Hindlimb muscle (tissue), 1 donor: Measurements from ENCODE around the gene VSIG2. TPM values are rescaled to one million over a fixed set of nuclear protein-coding genes. Genes with fewer than 3 reads are reported as not detected.
A peak's percentile ranks its signal among the peaks of the same experiment; 100 is the strongest.

ENCODE experiments used
- DNase-seq: peaks from one replicate; pipeline ENCODE4 v3.0.0-alpha.2; 2013
- polyA plus RNA-seq: library from polyadenylated mRNA; unstranded; fragments of 120-200 nt; gene quantifications from one replicate; pipeline ENCODE4 v1.2.1, GENCODE V29; 2013; ENCODE audit not compliant: insufficient read length

Gene VSIG2
- polyA plus RNA-seq, 1 donor, result 1.0 TPM

DNA sequence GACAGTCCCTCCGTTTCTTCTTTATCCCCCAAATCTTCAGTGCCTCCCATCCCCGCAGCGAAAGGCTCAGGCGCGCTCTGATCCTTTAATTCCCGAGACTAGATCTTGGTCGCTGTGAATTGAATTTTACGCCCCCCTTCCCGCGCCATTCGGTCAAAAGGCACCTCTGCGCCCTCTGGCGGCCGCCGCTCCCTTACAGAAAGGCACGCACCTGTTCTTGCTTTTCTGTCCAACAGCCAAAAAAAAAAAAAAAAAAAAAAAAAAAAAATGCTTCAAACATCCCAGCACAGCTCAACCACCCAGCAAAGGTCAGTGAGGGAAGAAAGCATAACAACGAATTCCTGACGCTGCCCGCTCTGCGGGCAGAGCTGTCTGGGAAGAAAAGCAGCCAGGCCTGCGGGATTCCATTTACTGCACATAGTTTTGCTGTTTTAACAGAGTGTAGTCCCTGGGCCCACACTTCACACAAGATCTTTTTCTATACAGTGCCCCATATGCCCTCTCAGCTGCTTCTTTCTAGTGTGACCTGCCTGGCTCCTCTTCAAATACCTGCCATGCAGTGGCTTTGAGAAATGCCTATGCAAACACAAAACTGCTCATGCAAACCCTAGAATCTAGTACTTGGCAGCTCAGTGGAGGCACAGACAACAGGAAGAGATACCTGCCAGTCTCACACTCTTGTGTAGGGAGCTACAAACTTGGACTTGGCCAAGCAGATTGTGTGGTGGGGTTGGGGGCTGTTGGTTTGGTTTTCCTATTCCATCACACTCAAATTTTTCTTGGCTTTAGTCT is 11.3 kb upstream of the VSIG2 start:
- peak; percentile 79 for DNase-seq

DNA sequence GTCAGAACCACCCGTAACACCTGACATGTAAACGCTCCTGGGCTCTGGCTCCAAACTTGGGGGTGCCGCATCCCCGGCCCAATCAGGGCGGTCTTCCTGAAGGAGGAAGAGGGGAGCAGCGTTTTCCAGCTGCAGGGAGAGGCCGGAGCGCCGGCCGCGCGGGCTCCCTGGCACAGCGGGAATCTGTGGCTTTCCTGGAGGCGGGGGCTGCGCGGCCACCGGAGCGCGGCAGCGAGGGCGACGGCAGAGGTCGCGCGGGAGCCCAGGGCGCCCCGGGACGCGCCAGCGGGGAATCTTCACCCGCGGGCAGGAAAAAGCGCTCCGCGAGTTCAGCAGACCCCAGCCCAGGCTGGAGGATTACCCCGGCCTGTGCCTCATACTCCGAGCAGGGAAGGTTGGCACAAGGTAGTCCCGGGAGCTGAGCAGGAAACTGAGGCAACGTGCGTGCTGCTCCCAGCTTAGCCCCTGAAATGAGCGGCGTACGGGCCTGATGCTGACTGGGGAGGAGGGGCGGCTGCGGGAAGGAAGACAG is 10.6 kb upstream of the VSIG2 start:
- no peak for DNase-seq

DNA sequence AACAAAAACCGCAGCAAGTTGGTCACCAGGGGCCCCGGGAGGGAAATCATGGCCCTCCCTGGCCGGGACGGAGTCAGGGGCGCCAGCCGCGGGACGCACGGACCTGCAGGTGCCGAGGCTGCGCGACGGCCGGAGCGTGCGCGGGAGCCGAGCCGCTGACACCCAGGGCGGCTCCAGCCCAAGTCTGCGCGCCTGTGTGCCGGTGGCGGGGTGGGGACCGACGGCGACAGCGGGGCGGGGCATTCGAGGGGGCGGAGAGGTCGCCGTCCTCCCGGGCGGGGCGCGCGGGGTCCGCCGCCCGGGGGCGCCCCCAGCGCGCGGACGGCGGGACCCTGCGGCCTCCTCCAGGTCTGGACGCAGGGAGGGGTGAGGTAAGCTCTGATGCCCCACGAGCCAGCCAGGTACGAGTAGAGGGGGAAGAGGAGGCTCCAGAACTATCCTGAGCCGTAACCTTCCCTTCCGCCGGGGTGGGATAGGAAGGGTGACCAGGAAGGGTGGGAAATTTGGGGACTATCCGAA is 10.1 kb upstream of the VSIG2 start, which contains the start of gene ESAM:
TSS of gene ESAM (minus strand) at position 186 of the 519 bp plus-strand sequence. CDS start at position 50, 136 bp downstream.
- no peak for DNase-seq

DNA sequence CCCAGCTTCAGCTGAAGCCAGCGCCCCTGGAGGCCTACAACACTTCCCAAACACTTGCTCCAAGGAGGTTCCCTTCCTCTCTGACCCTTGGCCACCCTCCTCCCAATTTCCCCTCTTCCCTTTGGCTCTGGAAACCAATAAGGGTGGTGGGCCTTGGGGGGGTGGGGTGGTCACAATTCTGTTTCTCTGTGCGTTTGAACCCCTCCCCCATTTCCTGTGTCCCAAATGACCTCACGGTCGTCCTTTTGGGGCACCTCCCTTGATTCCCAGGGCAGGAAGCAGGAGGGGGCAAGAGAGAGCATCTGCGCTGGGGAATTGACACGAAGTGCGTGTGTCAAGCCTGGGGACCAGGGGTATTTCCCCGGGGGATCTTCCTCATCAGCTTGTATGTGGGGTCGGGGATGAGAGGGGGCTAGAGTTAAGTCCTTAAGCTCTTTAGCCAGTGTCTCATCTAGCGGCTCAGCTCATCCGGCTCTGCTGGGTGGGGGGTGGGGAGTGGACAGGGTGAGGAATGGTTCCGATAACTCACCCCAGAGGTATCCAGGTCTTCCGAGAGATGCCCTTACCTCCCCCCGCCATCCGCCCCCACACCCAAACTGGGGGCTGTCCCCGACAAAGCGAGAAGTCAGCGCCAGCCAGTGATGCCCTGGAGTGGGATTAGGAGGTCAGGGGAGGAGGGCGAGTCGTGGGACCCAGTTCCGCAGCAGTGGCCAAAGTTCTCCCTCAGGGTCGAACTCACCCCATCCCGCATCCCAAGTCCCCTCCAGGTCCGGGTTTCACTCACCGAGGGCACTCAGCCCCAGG is 9.4 kb upstream of the VSIG2 start:
- no peak for DNase-seq

DNA sequence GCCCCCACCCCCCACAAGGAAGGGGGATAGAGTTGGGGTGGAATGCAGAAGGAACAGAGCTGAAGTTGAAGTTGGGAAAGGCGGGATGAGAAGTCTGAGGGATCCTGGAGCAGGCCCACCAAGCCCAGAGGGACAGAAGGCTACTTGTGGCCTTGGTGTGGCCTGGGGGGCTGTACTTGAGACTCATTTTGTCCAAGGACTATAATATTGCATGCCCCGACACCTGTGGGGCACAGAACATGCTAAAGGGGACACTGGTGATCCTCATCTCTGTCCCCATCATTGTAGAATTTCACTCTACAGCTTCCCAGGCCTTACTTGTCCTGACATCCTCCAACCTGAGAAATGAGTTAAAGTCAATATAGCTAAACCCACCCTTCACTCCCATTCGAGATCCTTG is 8.8 kb upstream of the VSIG2 start:
- no peak for DNase-seq

DNA sequence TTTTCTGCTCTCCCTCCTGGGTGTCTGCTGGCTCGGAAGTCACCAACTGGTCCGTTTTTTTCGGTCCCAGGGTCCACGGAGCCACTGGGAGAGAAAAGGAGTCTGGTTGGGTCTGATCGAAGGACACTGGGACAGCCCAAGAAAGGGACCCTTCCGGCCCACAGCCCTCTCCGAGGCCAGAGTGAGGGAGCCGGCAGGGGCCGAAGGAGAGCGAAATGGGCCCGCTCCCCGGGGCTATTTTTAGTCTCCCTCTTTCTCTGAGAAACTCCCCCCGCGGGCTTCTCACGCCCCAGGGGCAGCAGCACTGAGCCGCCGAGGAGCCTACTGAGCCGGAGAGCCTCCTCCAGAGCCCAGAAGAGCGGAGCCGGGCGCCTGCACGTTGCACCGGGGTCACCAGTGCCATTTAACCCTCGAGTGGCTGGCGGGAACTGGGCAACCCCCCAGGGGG is 8.2 kb upstream of the VSIG2 start:
- no peak for DNase-seq

DNA sequence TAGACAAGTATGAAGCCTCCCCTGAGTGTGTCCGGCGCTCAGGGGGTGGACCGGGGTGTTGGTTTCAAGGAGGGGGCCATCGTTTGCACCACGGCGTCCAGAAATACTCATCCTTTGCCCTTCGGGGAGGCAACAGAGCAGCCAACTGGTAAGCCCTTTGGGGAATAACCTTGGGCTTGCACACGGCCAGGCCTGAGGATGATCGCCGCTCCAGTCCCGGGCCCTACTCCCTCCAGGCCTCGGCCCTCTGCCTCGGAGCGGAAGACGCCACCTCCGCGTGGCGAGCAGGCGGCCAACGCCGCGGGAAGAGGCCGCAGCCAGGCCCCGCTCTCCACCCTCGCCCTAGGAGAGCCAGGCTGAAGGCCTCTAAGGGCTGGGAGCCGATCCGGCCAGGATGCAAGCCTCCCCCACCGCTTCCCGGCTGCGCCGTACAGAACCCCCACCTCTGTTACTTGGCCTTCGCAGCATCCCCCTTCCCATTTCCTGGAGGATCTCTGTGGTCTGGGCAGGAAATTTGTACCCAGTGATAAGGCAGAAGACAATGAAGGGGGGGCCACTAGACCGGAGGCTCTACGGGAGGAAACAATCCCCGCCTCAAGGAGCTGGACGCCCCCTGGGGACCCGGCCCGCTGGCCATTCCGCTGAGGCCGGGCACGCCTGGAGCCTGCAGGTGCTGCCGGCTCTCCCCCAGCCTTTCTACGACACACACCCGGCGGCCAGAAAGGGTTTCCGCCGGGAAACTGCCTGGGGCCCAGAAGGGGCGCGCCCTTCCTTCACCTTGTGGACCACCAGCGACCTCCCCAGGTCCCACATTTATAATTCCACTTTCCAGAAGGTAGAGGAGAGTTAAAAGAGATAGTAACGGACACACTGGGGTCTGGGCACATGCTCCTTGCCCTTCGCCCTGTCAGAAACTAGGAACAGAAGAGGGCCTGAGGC is 7.5 kb upstream of the VSIG2 start:
- no peak for DNase-seq

DNA sequence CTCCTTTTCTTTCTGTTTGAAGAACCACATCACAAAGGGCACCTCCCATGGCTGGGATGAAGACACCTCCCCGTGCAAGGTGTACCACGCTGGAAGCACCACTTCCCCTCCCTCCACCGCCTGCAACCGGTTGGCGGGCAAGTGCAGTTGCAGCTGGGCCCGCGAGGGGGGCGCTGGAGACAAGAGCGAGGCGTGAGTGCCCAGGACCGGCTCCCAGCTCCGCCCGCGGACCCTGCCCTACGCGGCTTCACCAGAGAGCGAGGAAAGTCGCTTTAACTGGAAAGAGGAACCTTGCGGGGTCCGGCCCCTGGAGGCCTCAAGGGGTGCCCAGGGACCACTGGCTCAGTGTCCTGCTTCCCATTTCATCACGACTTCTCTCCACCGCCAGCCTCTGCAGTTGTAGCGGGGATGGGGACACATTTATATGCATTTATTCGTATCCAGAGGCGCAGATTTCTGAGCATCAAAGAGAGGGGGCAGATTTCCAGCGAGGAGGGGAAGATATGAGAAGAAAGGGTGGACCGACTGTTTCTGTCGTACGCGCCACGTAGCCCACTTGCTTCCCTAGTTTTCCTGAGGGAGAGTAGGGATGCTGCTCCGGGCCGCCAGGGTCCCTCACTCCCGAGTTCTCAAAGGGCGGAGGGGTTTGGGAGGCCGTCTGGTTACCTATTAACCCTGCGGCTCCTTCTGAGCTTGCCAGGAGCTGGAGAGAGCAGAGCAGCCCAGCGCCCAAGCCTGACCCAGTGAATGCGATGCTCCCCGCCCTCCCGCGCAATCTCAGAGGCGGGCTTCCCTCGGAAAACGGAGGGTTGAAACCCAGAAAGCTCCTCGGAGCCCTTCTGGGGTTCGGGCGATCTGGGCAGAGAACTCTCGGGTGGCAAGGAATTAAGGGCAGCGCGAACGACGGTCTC is 6.6 kb upstream of the VSIG2 start:
- DNase-seq, result peak; percentile 58

DNA sequence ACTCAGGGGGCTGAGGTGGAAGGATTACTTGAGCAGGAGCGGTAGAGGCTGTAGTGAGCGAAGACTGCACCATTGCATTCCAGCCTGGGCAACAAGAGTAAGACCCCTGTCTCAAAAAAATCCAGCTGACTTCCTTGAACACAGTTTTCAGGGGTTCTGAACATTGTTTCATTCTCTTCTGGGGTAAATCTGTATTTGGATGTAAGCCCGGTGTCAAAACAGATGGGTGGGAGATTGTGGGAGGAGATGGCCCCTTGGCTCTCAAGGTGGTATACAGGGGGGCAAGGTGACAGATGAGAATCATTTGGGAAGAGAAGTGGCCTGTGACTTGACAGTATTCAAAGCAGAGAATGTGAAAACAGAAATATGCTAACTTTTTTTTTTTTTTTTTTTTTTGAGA is 5.3 kb upstream of the VSIG2 start:
- DNase-seq, result no peak

DNA sequence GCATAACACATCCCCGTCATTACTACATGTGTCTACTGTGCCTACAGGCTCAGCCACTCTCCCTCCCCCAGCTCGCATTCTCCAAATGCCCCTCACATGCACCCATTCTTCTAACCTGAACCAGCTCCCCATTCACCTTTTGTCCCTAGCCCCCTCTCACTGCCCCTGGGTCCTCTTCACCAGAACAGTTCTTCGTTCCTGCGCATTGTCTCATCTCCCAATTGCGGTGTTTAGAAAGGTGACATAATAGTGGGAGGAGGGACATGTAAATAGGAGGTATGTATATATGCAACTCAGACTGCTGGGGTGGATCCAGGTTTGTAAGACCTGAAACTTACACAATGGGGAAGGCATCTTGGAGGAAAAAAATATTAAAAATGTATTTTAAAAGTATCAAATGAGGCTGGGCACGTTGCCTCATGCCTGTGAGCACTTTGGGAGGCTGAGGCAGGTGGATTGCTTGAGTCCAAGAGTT is 4.7 kb upstream of the VSIG2 start:
- no peak for DNase-seq

DNA sequence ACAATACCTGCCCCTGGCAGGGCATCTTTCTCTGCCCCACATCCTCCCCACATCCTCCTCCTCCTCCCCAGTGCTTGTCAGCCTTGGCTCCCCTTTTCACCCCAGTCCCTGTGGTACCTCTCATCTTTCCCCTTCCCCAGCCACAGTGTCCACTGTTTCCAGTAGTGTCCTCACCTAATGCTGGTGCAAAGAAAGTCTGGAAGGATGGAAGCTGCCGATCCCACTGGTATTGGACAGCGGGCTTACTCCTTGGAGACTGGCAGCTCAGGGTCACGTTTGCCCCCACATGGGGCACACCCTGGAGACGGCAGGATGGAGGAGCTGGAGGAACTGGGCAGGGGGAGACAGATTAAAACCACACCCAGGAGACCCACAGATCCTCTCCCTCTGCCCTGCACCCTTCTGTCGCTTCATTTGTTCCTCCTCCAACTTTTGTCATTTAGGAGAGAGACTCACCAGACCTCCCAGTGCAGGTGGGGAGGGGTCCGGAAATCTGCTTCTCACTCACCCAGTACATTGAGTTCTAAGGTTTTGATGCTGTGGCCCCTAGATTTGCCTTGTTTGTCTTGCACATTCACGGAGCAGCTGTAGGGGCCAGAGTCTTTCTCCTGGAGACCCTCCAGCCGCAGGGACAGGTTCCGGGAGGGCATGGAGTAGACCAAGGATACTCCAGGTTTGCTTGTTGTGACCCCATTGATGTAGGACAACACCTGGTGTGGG is 4.1 kb upstream of the VSIG2 start:
- DNase-seq, result no peak

DNA sequence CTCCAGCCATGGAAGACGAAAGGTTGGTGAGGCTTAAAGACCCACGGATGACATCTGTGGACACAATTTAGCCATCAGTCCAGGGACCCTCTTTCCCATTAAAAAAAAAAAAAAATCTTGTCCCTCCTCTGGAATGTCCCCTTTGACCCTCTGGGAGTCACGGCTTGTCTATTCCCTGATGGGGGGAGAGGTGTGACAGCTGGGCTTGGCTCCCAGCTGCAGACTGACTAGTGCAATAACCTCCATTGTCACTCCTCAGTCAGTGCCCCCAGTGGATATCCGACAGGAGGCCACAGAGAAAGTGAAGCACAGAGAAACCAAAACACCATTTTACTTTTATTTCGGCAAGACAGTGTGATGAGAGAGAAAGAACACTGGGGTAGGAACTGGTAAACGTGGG is 2.7 kb upstream of the VSIG2 start:
- no peak for DNase-seq

DNA sequence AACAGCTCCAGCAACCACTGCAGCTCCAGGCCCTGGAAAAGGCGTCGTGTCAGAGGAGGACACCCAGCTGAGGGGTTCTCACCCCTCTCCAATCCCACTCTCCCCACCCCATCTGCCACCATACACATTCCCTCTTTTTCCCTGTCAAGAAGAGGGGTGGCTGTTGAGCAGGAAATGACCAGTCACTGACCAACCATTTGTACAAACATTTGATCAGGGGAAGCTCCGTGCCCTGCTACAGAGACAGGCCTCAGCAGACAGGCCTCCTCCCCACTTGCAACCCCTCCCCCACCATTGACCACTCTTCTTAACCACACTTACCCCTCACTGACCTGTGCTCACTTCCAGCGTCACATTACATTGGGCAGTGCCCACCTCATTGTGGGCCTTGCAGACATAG is 2.3 kb upstream of the VSIG2 start:
- no peak for DNase-seq

DNA sequence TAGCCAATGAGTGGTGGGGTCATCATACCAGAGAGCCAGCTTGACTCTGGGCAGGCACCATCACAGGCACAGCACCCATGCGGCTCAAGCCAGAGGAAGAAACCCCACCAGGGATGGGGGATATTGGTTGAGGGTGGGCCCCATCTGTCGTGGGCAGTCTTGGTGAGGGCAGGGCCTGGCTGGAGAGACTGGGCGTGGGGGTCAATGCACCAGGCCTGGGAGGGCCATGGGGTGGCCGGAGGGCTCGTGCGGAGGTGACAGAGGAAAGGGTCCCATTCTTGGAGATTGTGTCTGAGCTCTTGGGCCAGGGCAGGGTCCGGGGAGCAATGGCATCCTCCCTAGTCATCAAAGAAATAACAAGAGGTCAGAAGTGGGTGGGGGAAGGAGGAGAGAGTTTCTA is 1.6 kb upstream of the VSIG2 start:
- DNase-seq, result no peak

DNA sequence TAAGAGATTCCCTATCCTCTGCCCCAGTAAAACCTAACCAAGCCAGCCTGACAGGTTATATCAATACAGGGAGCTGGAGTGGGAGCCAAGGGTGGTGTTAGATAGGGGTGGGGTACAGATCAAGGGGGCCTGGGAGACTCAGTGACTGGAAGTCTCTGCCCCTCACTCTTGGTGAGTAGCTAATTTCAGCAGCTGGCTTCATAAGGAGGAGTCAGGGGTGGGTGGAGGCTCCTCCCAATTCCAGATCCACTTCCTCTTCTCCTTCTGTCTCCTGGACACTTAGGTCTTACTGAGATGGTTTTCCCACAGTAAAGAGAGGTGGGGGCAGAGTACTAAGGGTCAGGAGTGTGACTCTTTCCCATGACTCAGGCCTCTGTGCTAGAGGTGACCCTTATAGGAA is 1.1 kb upstream of the VSIG2 start:
- no peak for DNase-seq

DNA sequence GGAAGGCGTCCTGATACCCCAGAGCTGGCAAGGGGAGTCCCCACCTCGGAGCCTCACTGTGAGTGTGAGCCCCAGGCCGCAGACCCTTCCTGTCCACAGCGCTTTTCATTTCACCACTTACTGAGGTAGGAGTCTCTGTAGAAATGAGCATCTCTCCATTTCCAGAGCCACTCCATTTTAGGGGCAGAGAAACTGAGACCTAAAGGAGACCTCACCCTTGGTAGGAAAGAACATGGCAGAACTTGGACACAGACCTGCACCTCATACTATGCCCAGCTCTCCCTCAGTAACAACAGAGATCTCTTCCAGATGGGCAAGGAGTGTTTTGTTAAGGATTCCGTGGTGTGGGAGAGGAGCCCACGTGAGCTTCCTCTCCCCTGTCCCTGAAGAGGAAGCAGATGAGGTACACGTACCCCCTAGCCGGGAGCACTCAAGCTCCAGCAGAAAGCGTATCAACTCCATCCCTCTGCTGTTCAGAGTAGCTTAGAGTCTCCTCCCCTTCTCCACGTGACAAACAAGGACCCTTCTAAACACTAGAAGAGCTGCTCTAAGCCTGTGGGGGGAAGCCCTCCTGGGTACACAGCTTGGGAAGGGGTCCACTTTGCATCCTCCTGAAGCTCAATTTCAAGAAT is 532 bp upstream of the VSIG2 start:
- no peak for DNase-seq

DNA sequence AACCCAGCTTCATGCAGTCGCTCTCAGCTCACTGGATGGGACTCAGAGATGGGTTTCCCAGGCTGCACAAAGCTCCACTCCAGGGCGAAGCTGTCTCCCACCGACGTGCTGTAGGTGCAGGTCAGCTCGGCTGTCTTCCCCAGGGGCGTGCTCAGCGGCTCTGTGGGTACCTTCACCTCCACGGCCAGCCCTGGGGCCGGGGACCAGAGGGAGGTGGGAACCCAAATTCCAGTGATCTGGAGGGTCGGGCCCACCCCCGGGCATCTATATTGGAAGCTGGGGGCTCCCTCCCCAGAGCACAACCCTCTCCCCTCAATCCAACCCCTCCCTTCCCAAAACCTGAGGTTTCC is 689 bp downstream of the VSIG2 start:
- no peak for DNase-seq

DNA sequence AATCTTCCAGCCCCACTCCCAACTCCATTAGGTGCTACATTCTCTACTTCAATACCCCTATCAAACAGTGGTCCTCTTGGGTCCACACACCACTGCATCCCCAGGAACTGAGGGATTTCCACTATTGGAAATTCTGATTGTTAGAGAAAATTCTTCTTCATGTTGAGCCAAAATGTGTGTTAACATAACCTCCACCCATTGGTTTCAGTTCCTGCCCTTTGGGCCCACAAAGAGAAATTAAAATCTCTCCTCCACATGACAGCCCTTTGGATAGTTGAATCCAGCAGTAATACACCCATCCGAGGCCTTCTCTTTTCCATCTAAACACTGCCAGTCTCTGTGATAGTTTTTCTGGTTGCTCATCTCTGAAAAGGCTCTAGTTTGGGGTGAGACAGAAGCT is 2.1 kb downstream of the VSIG2 start:
- no peak for DNase-seq

DNA sequence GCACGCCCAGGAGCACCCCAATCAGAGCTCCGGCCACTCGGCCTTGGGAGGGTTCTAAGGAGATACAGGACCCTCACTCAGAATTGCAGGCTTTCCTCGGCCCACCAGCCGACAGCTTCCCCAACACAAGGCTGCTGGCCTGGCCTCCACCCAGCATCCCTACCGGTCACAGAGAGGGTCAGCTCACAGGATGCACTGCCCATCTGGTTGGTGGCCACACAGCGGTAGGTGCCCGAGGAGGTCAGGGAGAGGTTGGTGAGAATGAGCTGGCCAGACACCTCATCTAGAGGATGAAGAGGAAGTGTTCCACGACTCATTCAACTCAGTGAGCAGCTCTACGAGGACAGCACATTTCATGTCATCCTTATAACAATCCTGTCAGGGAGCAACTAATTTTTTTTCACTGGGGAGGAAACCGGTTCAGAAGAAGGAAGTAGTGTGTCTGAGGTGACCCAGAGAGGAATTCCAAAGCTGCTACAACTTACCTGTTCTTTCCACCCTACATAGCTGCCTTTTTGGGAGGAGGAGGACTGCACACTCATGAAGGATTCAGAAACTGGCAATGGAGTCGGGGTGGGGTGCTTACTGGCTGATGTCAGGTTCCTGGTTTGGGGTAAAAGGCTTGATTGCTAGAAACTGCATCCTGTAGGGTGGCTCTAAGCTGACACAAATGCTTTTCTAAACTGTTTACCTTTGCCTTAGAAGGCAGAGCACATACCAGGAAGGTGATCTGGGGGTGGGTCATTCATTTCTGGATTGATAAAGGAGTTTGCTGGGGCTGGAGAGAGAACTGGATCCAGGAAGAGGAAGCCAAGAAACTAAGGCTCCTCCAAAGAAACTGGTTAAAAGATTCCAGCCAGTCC is 3.3 kb downstream of the VSIG2 start:
- DNase-seq, result no peak
